Stimulated activated CD4-positive, alpha-beta T cell treated with anti-CD3 and anti-CD28 coated beads, Interleukin-2, amount 100 ng/mL, for 24 hours (primary cell): ENCODE data around the gene CLCNKB.
"Not testable (repeated sequence)": the region's sequence is repeated elsewhere in the genome, so short reads cannot be mapped to it uniquely, and the experiment has no call there.

Experiments
- DNase-seq, 2 donors: peaks; one replicate each; pipeline ENCODE4 v3.0.0-alpha.2; 2020

CLCNKB gene

DNA sequence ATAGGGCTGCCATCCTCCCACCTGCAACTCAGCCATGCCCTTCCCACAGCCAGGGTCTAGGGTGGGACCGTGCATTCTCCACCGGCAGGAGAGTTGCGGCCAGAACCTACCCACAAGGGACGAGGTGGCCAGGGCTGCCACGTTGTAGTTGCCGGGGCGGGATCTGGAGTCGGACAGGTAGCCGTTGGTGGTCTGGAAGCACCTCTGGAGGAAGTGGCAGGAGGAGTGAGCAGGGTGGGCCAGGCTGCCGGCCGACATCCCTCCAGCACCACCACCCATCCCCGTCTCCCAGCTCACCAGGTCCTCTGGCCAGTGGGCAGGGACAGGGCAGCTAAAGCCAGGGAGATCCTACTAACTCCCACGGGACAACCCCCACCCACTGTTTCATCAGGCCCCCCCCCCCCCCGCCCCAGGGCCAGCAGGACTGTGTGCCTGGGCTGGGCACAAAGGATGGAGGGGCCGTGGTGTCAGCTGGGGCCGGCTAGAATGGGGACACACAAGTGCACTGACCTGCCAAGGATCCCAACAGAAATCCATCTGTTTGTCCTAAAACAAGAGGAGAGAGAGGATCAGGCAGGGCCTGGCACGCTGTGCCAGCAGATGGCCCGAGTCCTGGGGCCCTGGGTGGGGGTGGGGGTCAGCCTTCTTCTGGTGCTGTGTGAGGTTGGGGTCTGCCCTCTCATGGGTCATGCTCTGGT is 18.6 kb downstream of the CLCNKB start:
- not testable (repeated sequence) for DNase-seq

GRCh38 chr1:16062687-16063075 is 19.1 kb downstream of the CLCNKB start:
- not testable (repeated sequence) for DNase-seq

DNA sequence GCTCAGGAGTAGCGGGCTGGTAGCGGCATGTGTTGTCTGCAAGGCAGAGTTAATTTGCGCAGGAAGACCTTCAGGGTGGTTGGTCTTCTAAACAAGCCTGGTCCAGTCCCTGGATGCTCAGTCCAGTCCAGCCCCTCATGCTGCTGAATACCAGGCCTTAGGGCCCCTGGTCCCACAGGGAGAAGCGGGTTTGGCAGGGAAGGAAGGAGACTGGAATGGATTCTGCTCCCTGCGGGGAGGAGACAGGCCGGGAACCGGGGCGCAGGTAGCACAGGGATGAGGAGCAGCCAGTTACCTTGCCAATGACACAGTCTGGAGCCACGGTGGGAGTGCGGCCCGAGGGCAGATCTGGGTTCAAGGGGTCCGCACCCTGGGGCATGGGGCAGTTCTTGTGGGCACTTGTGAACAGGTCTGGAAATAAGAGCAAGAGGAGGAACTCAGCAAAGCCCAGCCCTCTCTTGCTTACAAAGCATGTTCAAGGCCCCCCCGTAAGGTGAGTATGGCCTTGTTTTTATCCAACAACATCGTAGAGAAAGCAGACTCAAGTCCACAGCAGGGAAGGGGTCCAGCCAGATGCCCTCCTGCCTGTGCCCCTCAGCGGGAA is 19.7 kb downstream of the CLCNKB start:
- no peak for DNase-seq

- no peak for DNase-seq
These were observed 20.3 kb downstream of the CLCNKB start for GRCh38 chr1:16063921-16064320.

- no peak for DNase-seq
These were observed 21.1 kb downstream of the CLCNKB start for GRCh38 chr1:16064536-16065268.

- DNase-seq: no peak
These were observed 21.6 kb downstream of the CLCNKB start for GRCh38 chr1:16065269-16065576.

DNA sequence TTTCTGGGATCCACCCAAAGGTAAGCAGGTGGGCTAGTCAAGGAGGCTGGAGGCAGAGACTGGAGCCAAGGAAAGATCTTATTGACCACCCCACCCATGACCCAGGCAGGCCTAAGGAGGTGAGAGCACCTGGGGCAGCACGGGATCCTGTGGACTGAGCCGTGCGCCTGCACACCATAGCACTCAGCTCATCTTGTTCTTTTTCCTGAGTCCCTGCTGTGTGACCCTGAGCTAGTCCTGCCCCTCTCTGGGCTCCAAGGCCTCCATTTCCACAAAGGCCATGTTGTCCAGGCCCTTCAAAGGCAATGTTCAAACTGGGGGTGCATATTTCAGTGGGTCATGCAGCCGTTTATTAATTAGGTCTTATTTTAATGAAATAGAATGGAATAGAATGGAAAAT is 22.7 kb downstream of the CLCNKB start:
- DNase-seq: no peak

DNA sequence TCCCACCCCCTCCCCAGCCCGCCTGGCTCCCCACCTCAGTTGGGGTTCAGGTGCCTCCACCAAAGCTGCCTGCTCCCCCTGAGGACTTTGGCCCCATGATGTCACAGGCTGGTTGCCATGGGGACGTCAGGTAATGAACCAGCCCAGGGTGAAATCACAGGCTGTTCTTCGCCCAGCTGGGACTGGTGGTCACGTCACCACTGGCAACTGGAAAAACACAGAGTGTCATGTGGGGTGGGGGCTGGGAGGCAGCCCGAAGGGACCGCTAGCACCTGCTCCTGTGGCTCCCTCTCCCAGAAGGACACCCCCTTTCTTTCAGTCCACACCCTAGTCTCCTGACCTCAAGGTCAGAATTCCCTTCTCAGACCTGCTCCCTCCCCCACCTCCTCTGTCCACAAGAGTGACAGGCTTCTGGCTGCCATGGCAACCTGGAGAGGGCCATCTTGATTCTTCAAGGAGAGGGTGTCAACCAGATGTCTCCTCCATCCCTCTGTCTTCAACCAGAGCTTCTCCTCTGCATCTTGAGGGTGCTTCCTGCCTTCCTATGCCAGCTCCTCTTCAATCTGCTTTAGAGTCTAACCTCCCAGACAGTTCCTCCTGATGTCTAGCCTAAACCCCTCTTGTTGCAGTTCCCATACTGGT is 23.7 kb downstream of the CLCNKB start:
- no peak for DNase-seq

DNA sequence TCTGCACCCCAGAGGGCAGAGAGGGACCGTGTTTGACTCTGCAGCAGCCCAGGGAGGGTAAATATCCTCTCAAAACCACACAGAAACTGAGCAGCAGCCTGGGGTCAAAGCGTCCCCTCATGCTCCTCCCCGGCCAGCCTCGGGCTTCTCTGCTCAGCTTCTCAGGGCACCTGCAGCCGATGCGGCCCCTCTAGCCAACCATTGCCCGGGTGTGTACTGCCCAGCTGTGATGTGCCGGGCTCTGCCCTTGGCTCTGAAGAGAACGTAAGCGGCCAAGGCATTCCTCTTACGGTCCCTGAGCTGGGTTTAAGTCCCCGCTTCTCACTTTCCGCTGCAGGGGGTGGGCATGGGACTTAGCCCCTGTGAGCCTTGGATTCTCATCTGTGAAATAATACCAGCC is 24.4 kb downstream of the CLCNKB start:
- DNase-seq: no peak

- DNase-seq: no peak
These were observed 25.0 kb downstream of the CLCNKB start for GRCh38 chr1:16068356-16069270.

- no peak for DNase-seq
These were observed 27.2 kb downstream of the CLCNKB start for GRCh38 chr1:16070640-16071355.

DNA sequence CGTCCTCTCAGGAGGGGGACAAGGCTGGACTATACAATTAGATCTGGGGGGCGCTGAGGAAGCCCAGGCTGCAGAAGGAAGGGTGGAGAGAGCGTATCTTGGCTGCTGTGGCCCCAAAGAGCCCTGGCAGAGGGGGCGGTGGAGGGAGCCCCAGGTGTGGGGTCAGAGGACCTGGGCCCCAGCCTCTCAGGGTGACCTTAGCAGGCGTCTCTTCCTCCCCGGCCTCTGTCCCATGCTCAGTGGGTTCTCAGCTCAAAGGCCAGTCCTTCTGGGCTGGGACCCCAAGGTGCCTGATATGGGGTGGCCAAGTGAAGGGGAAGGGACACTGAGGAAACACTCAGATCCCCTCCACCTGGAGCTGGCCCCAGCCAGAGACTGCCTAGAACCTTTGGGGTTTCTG is 28.0 kb downstream of the CLCNKB start:
- no peak for DNase-seq

DNA sequence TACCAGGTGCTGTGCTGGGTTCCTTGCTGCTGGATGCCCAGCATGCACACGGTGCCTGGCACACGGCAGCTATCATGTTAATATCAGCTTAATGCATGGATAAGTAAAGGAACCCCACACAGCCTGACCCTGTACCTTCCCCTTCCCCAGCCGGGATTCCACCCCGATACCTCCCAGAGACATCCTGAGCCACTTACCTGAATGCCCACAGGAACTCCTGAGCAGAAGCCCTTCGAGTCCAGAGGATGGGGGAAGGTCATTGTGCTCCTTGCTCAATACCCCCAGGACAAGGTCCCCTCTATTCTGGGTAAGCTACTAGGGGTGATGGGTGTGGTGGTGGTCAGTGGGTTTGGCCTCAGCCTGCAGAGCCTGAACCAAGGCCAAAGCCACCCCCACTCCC is 28.5 kb downstream of the CLCNKB start:
- DNase-seq: no peak

GRCh38 chr1:16072616-16073484 is 29.3 kb downstream of the CLCNKB start:
- DNase-seq: peak in 1 of 2 donors; percentile 10

- peak; percentile 51 to 54 for DNase-seq
These were observed 30.0 kb downstream of the CLCNKB start, which contains the start of gene FAM131C for GRCh38 chr1:16073490-16074119. FAM131C (minus strand) TSS chr1:16073651; CDS start chr1:16073442, 209 bp downstream.

DNA sequence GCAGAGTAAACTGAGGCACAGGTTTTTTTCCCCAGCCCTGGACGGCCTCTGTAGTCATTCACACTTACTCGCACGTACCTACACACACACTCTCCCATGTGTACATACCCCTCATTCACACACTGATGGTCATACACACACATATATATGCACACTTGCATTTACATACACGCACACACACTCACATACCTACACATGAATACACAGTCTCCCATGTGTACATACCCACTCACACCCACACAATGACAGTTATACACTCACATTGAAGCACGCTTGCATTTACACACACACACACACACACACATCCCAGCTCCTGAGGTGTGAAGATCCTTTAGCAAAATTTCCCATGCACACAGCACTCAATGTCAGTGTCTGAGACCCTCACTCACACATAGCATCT is 30.6 kb downstream of the CLCNKB start:
- DNase-seq: no peak

- no peak for DNase-seq
These were observed 31.9 kb downstream of the CLCNKB start for GRCh38 chr1:16075337-16076030.

DNA sequence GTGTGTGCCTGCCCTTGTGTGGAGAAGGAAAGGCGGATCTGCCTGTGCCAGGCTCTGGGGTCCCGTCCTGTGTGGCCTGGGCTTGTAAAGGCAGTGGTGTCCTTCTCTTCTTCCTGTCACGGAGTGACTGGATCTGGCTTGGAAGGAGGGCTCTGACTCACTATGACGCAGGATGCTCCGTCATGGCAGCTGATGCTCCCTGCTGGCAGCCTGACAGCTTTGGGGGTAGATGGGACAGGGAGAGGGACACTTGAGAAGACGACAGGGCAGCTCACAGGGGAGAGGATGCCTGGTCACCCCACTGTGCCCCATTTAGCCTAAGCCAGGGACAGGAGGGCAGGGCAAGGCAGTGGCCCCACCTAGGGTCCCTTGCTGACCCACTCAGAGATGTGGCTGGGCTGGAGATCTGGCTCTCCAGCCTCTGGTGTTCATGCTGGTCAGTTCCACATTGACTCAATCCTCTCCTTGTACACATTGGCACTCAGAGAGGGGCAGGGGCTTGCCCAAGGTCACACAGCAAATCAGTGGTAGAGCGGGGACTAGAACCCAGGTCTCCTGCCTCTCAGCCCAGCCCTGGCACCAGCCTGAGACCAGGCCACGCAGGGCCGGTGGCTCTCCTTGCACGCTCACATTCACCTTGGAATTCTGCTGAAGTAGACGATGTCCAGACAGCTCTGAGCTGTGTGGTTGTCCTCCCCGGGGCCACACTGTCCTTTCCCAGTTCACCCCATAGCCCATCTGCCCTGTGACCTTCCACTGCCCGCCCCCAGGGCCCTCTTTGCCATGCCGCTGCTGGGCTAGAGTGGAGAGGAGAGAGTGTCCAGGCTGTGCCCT is 32.7 kb downstream of the CLCNKB start:
- DNase-seq: no peak

GRCh38 chr1:16076865-16077238 is 33.3 kb downstream of the CLCNKB start:
- DNase-seq: no peak
